ENCODE data around the gene MIA3. TPM values are rescaled to one million over a fixed set of nuclear protein-coding genes. Genes with fewer than 3 reads are reported as not detected.

Gene MIA3, protein sequence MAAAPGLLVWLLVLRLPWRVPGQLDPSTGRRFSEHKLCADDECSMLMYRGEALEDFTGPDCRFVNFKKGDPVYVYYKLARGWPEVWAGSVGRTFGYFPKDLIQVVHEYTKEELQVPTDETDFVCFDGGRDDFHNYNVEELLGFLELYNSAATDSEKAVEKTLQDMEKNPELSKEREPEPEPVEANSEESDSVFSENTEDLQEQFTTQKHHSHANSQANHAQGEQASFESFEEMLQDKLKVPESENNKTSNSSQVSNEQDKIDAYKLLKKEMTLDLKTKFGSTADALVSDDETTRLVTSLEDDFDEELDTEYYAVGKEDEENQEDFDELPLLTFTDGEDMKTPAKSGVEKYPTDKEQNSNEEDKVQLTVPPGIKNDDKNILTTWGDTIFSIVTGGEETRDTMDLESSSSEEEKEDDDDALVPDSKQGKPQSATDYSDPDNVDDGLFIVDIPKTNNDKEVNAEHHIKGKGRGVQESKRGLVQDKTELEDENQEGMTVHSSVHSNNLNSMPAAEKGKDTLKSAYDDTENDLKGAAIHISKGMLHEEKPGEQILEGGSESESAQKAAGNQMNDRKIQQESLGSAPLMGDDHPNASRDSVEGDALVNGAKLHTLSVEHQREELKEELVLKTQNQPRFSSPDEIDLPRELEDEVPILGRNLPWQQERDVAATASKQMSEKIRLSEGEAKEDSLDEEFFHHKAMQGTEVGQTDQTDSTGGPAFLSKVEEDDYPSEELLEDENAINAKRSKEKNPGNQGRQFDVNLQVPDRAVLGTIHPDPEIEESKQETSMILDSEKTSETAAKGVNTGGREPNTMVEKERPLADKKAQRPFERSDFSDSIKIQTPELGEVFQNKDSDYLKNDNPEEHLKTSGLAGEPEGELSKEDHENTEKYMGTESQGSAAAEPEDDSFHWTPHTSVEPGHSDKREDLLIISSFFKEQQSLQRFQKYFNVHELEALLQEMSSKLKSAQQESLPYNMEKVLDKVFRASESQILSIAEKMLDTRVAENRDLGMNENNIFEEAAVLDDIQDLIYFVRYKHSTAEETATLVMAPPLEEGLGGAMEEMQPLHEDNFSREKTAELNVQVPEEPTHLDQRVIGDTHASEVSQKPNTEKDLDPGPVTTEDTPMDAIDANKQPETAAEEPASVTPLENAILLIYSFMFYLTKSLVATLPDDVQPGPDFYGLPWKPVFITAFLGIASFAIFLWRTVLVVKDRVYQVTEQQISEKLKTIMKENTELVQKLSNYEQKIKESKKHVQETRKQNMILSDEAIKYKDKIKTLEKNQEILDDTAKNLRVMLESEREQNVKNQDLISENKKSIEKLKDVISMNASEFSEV (N-terminal part only)
- total RNA-seq, result 34.8 and 36.1 TPM in 2 replicates
- polyA plus RNA-seq, result 31.9 and 36.2 TPM in 2 replicates

DNA sequence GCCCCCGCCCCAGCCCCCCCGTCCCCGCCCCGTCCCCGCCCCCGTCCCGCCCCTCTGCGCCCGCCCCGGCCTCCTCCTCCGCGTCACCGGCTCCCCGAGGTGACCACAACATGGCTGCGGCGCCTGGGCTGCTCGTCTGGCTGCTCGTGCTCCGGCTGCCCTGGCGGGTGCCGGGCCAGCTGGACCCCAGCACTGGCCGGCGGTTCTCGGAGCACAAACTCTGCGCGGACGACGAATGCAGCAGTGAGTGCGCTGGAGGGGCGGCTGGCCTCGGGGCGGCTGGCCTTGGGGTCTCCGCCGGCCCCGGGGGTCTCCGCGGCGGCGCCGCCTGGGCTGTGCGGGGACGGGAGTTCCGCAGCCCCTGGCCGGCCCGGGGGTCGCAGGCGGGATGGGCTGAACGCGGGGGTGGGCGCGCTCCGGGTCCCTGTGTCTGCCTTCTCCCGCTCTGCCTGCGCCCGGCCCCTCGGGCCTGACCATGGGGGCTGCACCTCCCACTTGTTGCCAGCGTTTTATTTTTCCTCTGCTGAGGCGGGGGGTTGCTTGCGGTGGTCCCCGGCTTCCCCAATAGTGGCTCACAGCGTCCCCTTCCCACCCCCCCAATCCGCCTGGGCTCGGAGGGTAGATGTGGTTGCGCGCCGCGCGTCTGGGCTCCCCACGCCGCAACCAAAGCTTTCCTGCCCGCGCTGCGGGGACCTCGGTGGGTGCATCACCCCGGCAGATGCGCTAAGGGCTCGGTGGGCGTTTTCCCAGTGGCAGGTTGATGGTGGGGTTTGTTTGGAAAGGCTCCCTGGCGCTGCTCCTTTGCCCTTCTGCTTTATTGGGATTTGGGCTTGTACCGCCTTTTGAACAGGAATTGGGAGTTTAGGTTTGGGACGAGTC is at the start of gene MIA3:
Gene MIA3, plus strand, starts transcription at position 97 of the 879 bp plus-strand sequence. Its CDS starts 14 bp downstream, at position 111.
- Histone ChIP-seq H3K27me3 (no peaks in the 10 kb centered on the region), H3K36me3 (replicated peaks; ENCODE audit: insufficient read depth, low read depth) (no peaks in the 10 kb centered on the region), H3K27ac (peak within 1 kb of the TSS; percentile 82), H3K9me3 (ENCODE audit: low read depth) (no peaks in the 10 kb centered on the region), H4K20me1 (ENCODE audit: insufficient read depth, poor library complexity, severe bottlenecking) (no peaks in the 10 kb centered on the region), H3K4me1 (ENCODE audit: insufficient read depth) (peaks cover 6% of the 10 kb centered on the region), H2AFZ (peak within 1 kb of the TSS; percentile 79), H3K79me2 (peaks cover 37% of the 10 kb centered on the region), H3K9me2 (replicated peaks; ENCODE audit: insufficient read depth) (no peaks in the 10 kb centered on the region), H3K4me2 (peak within 1 kb of the TSS; percentile 97), H3K4me3 (peak within 1 kb of the TSS; percentile 97)
- TF ChIP-seq EZH2 (IDR thresholded peaks at IDR 0.05; ENCODE audit: borderline replicate concordance), result no peak
- TF ChIP-seq, protein P1, sequence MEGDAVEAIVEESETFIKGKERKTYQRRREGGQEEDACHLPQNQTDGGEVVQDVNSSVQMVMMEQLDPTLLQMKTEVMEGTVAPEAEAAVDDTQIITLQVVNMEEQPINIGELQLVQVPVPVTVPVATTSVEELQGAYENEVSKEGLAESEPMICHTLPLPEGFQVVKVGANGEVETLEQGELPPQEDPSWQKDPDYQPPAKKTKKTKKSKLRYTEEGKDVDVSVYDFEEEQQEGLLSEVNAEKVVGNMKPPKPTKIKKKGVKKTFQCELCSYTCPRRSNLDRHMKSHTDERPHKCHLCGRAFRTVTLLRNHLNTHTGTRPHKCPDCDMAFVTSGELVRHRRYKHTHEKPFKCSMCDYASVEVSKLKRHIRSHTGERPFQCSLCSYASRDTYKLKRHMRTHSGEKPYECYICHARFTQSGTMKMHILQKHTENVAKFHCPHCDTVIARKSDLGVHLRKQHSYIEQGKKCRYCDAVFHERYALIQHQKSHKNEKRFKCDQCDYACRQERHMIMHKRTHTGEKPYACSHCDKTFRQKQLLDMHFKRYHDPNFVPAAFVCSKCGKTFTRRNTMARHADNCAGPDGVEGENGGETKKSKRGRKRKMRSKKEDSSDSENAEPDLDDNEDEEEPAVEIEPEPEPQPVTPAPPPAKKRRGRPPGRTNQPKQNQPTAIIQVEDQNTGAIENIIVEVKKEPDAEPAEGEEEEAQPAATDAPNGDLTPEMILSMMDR (IDR thresholded peaks at IDR 0.05; ENCODE audit: poor library complexity), result no peak
- TF ChIP-seq EZH2phosphoT487 (IDR thresholded peaks at IDR 0.05; ENCODE audit: low read depth, severe bottlenecking, unreplicated experiment), result no peak
- 1% methylated on average over 57 of the region's 81 CpGs for WGBS (ENCODE audit: low lambda C conversion rate, missing lambda C conversion rate)
- peak; percentile 89 for DNase-seq (ENCODE audit: low spot score)

DNA sequence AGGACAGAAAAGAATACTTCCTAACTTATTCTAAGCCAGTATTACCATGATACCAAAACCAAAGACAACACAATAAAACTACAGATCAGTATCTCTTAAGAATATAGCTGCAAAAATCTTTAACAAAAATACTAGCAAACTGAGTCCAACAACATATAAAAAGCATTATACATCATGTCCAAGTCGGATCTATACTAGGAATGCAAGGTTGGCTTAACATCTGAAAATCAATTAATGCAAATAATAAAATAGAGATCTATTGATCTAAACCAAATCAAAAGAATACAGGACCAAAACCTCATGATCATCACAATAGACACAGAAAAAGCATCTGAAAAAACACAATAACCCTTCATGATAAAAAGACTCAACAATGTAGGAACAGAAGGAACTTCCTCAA is 47.1 kb upstream of the MIA3 start:
- TF ChIP-seq EZH2 (IDR thresholded peaks at IDR 0.05; ENCODE audit: borderline replicate concordance), result no peak
- TF ChIP-seq EZH2phosphoT487 (IDR thresholded peaks at IDR 0.05; ENCODE audit: low read depth, severe bottlenecking, unreplicated experiment), result no peak
- TF ChIP-seq, protein P1 (IDR thresholded peaks at IDR 0.05; ENCODE audit: poor library complexity), result no peak
- Histone ChIP-seq H3K27ac (no peak overlapping the region), H4K20me1 (ENCODE audit: insufficient read depth, poor library complexity, severe bottlenecking) (no peaks in the 10 kb centered on the region), H3K9me2 (replicated peaks; ENCODE audit: insufficient read depth) (no peaks in the 10 kb centered on the region), H3K4me2 (no peak overlapping the region), H3K36me3 (replicated peaks; ENCODE audit: insufficient read depth, low read depth) (no peaks in the 10 kb centered on the region), H3K79me2 (no peaks in the 10 kb centered on the region), H3K27me3 (no peaks in the 10 kb centered on the region), H3K9me3 (ENCODE audit: low read depth) (peaks cover 4% of the 10 kb centered on the region), H2AFZ (no peak overlapping the region), H3K4me3 (no peak overlapping the region), H3K4me1 (ENCODE audit: insufficient read depth) (no peaks in the 10 kb centered on the region)
- DNase-seq (ENCODE audit: low spot score), result no peak
- WGBS (ENCODE audit: low lambda C conversion rate, missing lambda C conversion rate), result 89% methylated on average over 1 of the region's 1 CpG

DNA sequence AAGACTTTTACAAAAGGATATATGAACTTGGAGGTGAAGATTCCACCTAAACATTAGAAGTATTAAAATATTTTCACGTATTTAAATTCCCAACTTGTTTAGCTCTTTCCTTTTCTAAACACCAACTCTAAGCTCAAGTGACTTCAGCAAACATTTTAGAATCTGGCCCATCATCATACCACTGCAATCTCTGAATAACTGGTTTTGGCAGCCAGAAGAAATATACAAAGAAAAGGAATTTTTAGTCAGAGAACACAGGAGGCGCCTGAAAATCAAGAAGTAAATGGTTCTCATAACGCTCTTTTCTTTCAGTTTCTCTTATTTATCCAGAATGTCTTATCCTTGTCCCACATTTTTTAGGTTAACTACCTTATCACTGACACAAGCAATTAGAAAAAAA is 38.6 kb upstream of the MIA3 start:
- Histone ChIP-seq H3K4me1 (ENCODE audit: insufficient read depth) (no peaks in the 10 kb centered on the region), H4K20me1 (ENCODE audit: insufficient read depth, poor library complexity, severe bottlenecking) (no peaks in the 10 kb centered on the region), H2AFZ (no peak overlapping the region), H3K36me3 (replicated peaks; ENCODE audit: insufficient read depth, low read depth) (no peaks in the 10 kb centered on the region), H3K4me3 (no peak overlapping the region), H3K9me2 (replicated peaks; ENCODE audit: insufficient read depth) (no peaks in the 10 kb centered on the region), H3K27ac (no peak overlapping the region), H3K27me3 (no peaks in the 10 kb centered on the region), H3K4me2 (no peak overlapping the region), H3K79me2 (no peaks in the 10 kb centered on the region), H3K9me3 (ENCODE audit: low read depth) (no peaks in the 10 kb centered on the region)
- no peak for DNase-seq (ENCODE audit: low spot score)
- TF ChIP-seq EZH2 (IDR thresholded peaks at IDR 0.05; ENCODE audit: borderline replicate concordance) (no peak), EZH2phosphoT487 (IDR thresholded peaks at IDR 0.05; ENCODE audit: low read depth, severe bottlenecking, unreplicated experiment) (no peak)
- TF ChIP-seq, protein P1 (IDR thresholded peaks at IDR 0.05; ENCODE audit: poor library complexity), result no peak
- WGBS (ENCODE audit: low lambda C conversion rate, missing lambda C conversion rate), result 98% methylated on average over 3 of the region's 3 CpGs
